ENCODE results near the gene OTUB1.

The OTUB1 gene

GRCh38 chr11:64019106-64020037, 33.1 kb downstream of the OTUB1 start:
- no peak for DNase-seq (ENCODE audit: low spot score)

DNA sequence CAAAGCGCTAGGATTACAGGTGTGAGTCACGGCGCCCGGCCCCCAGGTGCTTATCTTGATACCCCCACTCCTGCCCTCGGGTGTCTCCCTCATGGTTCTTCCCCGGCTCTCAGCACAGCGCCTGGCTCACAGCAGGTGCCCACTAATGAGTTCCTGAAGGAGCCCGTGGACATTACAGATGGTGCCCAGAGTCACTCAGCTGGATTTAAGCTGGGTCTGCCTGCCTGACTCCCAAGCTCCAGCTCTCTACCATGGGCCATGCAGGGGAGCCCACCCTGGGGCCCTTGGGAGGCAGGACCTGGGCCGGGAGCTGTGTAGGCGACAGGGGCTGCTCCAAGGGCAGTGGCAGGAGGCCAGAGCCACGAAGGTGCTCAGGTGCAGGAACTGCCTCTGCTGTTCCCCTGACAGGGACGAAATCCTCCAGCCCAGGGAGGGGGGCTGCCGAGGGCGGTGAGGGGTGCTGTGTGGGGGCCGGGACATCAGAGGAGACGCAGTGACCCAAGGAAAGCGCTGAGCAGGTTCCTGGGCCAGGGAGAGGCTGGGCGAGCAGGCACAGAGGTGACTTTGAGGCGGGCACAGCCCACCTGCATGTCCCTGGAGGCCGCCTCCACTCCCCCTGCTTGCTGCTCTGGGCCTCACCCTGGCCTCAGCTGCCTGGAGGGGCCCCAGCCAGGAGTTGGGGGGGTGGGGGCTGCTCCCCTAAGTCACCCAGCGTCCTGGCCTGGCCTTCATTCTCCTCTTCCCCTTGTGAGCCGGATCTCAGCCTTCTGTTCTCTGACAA, 34.9 kb downstream of the OTUB1 start:
- Histone ChIP-seq H3K4me3 (no peak overlapping the region), H3K27ac (no peak overlapping the region)
- TF ChIP-seq CTCF (IDR thresholded peaks at IDR 0.05) = no peak
- DNase-seq (ENCODE audit: low spot score) = no peak

More at GRCh38 chr11:64019106-64020037, 33.1 kb downstream of the OTUB1 start:
- no peak for TF ChIP-seq CTCF (IDR thresholded peaks at IDR 0.05)
- Histone ChIP-seq H3K27ac (no peak overlapping the region), H3K4me3 (no peak overlapping the region)

DNA sequence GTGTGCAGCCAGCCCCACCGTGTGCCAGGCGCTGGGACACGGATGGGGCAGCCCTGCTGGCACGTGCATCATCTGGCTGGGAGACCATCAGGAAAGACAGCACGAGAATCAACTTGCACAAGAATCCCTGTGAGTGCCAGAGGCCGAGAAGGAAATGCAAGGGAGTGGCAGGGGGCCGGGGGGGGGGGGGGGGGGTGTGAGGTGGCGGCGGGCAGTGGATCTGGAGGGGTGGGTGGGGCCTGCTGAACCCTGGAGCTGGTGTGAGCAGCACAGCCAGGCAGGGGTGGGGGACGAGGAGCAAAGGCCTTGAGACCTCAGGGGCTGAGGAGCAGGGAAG, 35.5 kb downstream of the OTUB1 start:
- Histone ChIP-seq H3K27ac (no peak overlapping the region), H3K4me3 (no peak overlapping the region)
- DNase-seq (ENCODE audit: low spot score) = no peak
- TF ChIP-seq CTCF (IDR thresholded peaks at IDR 0.05) = no peak

GRCh38 chr11:64022125-64022784, 36.0 kb downstream of the OTUB1 start:
- H3K27ac ChIP-seq = no peak overlapping the region
- no peak for DNase-seq (ENCODE audit: low spot score)
- no peak overlapping the region for H3K4me3 ChIP-seq
- no peak for TF ChIP-seq CTCF (IDR thresholded peaks at IDR 0.05)

DNA sequence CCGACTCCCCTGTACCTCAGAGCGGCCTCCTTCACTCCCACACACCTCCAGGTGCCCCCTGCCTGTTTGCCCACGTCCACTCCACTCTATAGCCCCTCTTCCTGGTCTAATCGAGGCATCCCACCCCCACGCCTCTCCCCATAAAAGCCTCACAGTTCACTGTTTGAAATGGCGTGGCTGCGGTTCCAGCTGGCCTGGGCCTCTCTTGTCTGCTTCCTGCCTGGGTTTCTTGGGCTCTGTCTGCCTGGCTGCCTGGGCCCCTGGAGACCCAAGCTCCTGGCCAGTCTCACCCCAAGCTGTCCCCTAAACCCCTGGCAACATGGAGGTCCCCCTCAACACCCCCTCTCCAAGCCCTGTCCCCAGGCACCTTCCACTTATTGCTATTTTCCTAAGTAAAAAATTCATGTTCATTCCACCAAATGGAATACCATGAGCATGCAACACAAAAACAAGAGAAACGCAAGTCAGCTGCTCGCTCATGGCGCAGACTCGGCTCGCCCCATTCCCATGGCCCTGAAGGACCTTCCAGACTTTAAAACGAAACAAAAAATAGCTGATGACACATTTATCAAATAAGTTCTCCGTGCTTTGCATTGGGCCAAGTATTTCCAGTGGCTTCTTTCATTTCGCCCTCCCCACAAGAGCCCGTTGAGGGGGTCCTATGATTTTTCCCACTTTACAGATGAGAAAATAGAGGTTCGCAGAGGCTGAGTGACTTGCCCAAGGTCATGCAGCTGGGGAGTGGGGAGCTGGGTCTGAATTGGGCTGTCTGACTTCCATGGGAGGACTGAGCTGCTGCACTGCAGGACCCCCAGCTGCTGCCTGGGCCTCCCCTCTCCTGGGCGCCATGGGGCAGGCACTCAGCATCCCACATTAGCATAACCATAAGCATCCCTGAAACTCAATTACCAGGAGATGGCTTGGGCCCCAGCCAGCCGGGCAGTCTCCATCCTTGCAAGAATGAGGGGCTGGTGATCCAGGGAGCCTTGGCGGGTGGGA, 37.8 kb downstream of the OTUB1 start:
- no peak for TF ChIP-seq CTCF (IDR thresholded peaks at IDR 0.05)
- no peak overlapping the region for H3K4me3 ChIP-seq
- peak overlapping the region in 1 of 2 donors; percentile 7 for H3K27ac ChIP-seq
- DNase-seq (ENCODE audit: low spot score) = no peak

DNA sequence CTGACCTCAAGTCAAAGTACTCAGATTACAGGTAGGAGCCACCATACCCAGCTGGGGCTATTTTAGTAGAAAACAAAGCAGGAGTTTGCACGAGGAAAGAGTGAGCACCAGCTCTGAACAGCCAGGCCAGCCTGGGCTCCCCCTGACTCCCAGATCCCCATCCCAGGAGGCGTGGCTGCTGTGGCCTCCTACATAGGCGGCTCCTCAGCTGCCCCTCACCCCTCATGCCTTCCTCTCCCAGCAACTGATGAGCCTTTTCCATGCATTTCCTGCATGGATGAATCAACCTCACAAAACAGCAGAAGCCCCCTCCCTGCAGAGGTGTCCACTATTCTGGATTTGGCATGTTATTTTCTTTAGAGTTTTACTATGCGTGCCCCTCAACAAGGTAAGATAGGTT, 39.0 kb downstream of the OTUB1 start:
- no peak overlapping the region for H3K27ac ChIP-seq
- H3K4me3 ChIP-seq = no peak overlapping the region
- no peak for TF ChIP-seq CTCF (IDR thresholded peaks at IDR 0.05)
- no peak for DNase-seq (ENCODE audit: low spot score)

Data from coronary artery (tissue), 2 donors.